ENCODE measurements around the gene AAK1.

AAK1 gene

DNA sequence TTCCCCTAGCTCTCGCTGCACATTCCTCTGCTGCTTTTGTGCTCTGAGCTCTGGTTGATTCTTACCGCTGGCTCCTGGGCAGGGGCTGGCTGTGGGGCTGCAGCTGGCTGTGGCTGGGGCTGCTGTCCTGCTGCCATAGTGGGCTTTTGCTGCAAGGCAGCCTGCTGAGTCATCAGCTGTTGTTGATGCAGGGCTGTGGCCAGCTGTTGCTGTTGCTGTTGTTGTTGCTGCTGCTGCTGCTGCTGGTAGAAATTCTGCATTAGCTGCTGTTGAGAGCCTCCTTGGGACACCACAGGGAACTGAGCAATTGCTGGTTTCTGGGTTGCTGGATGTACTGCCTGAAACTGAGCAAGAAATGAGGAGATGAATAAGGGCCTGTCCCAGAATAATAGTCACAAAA lies 129.1 kb downstream of the AAK1 start:
- Mint-ChIP-seq H3K4me3 (no peak overlapping the region), H3K36me3 (ENCODE audit: insufficient read depth) (peaks cover 87% of the 10 kb centered on the region), H3K4me1 (ENCODE audit: low read depth in 2 of 2) (peaks cover 2 to 12% of the 10 kb centered on the region in 2 donors), H3K27me3 (no peaks in the 10 kb centered on the region), H3K9me3 (no peaks in the 10 kb centered on the region), H3K27ac (peak overlapping the region; percentile 11 to 87)
- ATAC-seq (replicated peaks) (no peak), DNase-seq (no peak)

- Mint-ChIP-seq H3K4me3 (no peak overlapping the region), H3K4me1 (ENCODE audit: low read depth in 2 of 2) (peaks cover 1 to 13% of the 10 kb centered on the region in 2 donors), H3K36me3 (ENCODE audit: insufficient read depth) (peaks cover 87% of the 10 kb centered on the region), H3K9me3 (no peaks in the 10 kb centered on the region), H3K27ac (peak overlapping the region in 1 of 2 donors; percentile 32), H3K27me3 (no peaks in the 10 kb centered on the region)
- ATAC-seq (replicated peaks) (no peak), DNase-seq (no peak)
Observed at GRCh38 chr2:69512446-69512845, 131.1 kb downstream of the AAK1 start.

GRCh38 chr2:69510204-69510603 lies 133.3 kb downstream of the AAK1 start:
- H3K4me3 Mint-ChIP-seq = no peak overlapping the region
- DNase-seq (no peak), ATAC-seq (replicated peaks) (no peak)
- peak overlapping the region in 1 of 2 donors; percentile 82 for H3K27ac Mint-ChIP-seq
- no peaks in the 10 kb centered on the region for H3K9me3 Mint-ChIP-seq
- H3K36me3 Mint-ChIP-seq (ENCODE audit: insufficient read depth) = peaks cover 93% of the 10 kb centered on the region
- H3K4me1 Mint-ChIP-seq (ENCODE audit: low read depth in 2 of 2) = peaks cover 2 to 13% of the 10 kb centered on the region in 2 donors
- H3K27me3 Mint-ChIP-seq = no peaks in the 10 kb centered on the region

GRCh38 chr2:69509750-69510140 lies 133.8 kb downstream of the AAK1 start:
- DNase-seq (no peak), ATAC-seq (replicated peaks) (no peak)
- Mint-ChIP-seq H3K4me3 (no peak overlapping the region), H3K27me3 (no peaks in the 10 kb centered on the region), H3K36me3 (ENCODE audit: insufficient read depth) (peaks cover 95% of the 10 kb centered on the region), H3K4me1 (ENCODE audit: low read depth in 2 of 2) (peaks cover 2 to 13% of the 10 kb centered on the region in 2 donors), H3K9me3 (no peaks in the 10 kb centered on the region), H3K27ac (no peak overlapping the region)

GRCh38 chr2:69509011-69509749 lies 134.4 kb downstream of the AAK1 start:
- Mint-ChIP-seq H3K27ac (peak overlapping the region; percentile 2 to 71), H3K27me3 (no peaks in the 10 kb centered on the region), H3K4me1 (ENCODE audit: low read depth in 2 of 2) (peaks cover 2 to 10% of the 10 kb centered on the region in 2 donors), H3K36me3 (ENCODE audit: insufficient read depth) (peaks cover 95% of the 10 kb centered on the region), H3K4me3 (no peak overlapping the region), H3K9me3 (no peaks in the 10 kb centered on the region)
- DNase-seq = no peak
- no peak for ATAC-seq (replicated peaks)

- H3K9me3 Mint-ChIP-seq = no peaks in the 10 kb centered on the region
- H3K4me1 Mint-ChIP-seq (ENCODE audit: low read depth in 2 of 2) = peaks cover 2 to 10% of the 10 kb centered on the region in 2 donors
- no peak overlapping the region for H3K27ac Mint-ChIP-seq
- H3K27me3 Mint-ChIP-seq = no peaks in the 10 kb centered on the region
- H3K36me3 Mint-ChIP-seq (ENCODE audit: insufficient read depth) = peaks cover 95% of the 10 kb centered on the region
- no peak for ATAC-seq (replicated peaks)
- no peak for DNase-seq
- H3K4me3 Mint-ChIP-seq = no peak overlapping the region
Observed at GRCh38 chr2:69505710-69506109, 137.8 kb downstream of the AAK1 start.

DNA sequence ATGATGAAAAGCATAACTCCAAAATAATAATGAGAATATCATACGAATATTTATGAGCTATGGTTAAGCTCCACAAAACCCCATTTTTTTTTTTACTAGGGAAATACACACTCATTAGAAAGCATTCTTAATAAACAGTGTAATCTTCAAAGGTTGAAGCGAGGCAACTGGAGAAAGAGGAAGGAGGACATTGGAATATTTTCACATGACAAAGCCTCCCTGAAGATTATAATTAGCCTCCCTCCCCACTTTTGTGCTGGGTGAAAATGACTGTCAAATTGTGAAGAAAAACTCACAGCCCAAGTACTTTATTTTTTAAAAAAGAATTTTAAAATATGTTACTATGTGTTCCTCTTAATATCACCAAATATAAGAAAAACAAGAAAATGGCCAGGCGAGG lies 142.2 kb downstream of the AAK1 start:
- Mint-ChIP-seq H3K27me3 (no peaks in the 10 kb centered on the region), H3K4me3 (no peak overlapping the region), H3K9me3 (no peaks in the 10 kb centered on the region), H3K4me1 (ENCODE audit: low read depth in 2 of 2) (peaks cover 8 to 10% of the 10 kb centered on the region in 2 donors), H3K27ac (peak overlapping the region in 1 of 2 donors; percentile 45), H3K36me3 (ENCODE audit: insufficient read depth) (peaks cover 82% of the 10 kb centered on the region)
- ATAC-seq (replicated peaks) (no peak), DNase-seq (no peak)

- Mint-ChIP-seq H3K36me3 (ENCODE audit: insufficient read depth) (peaks cover 73% of the 10 kb centered on the region), H3K27ac (peak overlapping the region; percentile 46 to 89), H3K4me3 (no peak overlapping the region), H3K27me3 (no peaks in the 10 kb centered on the region), H3K9me3 (no peaks in the 10 kb centered on the region), H3K4me1 (ENCODE audit: low read depth in 2 of 2) (peaks cover 10% of the 10 kb centered on the region in 2 donors)
- ATAC-seq (replicated peaks) (no peak), DNase-seq (no peak)
Observed at GRCh38 chr2:69499966-69500365, 143.6 kb downstream of the AAK1 start.

GRCh38 chr2:69499242-69499641 lies 144.3 kb downstream of the AAK1 start:
- peak overlapping the region; percentile 33 to 89 for H3K27ac Mint-ChIP-seq
- H3K27me3 Mint-ChIP-seq = no peaks in the 10 kb centered on the region
- ATAC-seq (replicated peaks) = no peak
- H3K9me3 Mint-ChIP-seq = no peaks in the 10 kb centered on the region
- peaks cover 72% of the 10 kb centered on the region for H3K36me3 Mint-ChIP-seq (ENCODE audit: insufficient read depth)
- H3K4me3 Mint-ChIP-seq = no peak overlapping the region
- no peak for DNase-seq
- H3K4me1 Mint-ChIP-seq (ENCODE audit: low read depth in 2 of 2) = peaks cover 10% of the 10 kb centered on the region in 2 donors

DNA sequence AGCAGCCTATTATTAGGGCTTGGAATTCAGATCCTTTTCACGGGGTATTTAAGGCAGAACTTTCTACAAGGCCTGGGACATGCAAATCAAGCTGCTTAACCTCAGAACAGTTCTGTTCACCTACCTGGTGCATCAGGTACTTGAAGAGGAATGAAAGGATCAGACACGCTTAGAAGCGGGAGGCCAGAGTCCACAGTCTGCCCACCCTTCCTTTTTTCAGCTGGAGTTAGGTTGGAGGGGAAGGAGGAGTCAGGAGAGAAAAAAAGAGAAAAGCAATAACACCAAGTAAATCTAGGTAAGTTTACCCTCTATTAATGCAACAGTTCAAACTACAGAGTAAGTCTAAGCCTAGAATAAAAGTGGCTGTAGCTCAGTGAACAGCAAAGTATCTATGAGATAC lies 147.7 kb downstream of the AAK1 start:
- Mint-ChIP-seq H3K9me3 (no peaks in the 10 kb centered on the region), H3K4me3 (no peak overlapping the region), H3K36me3 (ENCODE audit: insufficient read depth) (peaks cover 69% of the 10 kb centered on the region), H3K27ac (peak overlapping the region in 1 of 2 donors; percentile 39), H3K4me1 (ENCODE audit: low read depth in 2 of 2) (peaks cover 17 to 21% of the 10 kb centered on the region in 2 donors), H3K27me3 (no peaks in the 10 kb centered on the region)
- DNase-seq = no peak
- ATAC-seq (replicated peaks) = no peak

DNA sequence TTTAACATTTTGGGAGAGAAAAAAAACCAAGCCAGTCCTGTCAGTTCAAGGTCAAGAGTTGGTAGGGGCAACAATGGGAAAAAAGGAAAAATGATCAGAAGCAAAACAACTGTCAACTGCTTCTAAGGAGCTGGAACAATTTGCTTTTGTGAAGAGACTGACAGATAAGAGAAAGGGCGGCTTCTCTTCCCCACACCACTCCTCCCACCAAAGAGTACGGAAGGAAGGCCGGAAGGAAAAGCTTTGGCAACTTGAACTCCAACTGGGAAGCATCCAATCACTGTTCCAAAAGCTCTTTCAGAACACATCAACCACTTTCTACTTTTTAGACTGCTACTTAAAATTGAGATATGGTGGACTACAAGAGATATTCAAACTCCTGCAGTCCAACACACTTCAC lies 148.5 kb downstream of the AAK1 start:
- Mint-ChIP-seq H3K4me3 (no peak overlapping the region), H3K9me3 (no peaks in the 10 kb centered on the region), H3K36me3 (ENCODE audit: insufficient read depth) (peaks cover 69% of the 10 kb centered on the region), H3K27ac (peak overlapping the region in 1 of 2 donors; percentile 77), H3K27me3 (no peaks in the 10 kb centered on the region), H3K4me1 (ENCODE audit: low read depth in 2 of 2) (peaks cover 19 to 21% of the 10 kb centered on the region in 2 donors)
- DNase-seq = no peak
- no peak for ATAC-seq (replicated peaks)

DNA sequence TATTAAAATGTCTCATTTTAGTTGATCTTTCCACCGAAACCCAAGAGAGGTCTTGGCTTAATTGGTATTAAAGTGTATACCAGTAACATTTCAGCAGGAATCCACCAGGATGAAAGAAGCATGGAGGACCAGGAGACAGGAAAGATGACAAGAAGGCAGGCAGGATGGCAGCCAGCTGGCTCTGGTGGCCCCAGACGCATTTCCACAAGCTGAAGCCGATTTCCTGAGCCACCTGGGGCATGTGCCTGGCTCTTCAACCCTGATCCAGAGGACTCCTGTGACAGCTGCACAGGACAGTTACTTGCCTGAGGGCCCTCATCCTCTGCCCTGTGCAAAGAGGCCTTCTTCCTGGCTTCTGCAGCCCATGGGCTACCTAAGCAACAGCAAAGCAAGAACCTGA lies 149.4 kb downstream of the AAK1 start:
- Mint-ChIP-seq H3K27ac (peak overlapping the region in 1 of 2 donors; percentile 77), H3K4me3 (no peak overlapping the region), H3K4me1 (ENCODE audit: low read depth in 2 of 2) (peaks cover 18 to 20% of the 10 kb centered on the region in 2 donors), H3K9me3 (no peaks in the 10 kb centered on the region), H3K36me3 (ENCODE audit: insufficient read depth) (peaks cover 73% of the 10 kb centered on the region), H3K27me3 (no peaks in the 10 kb centered on the region)
- DNase-seq = no peak
- no peak for ATAC-seq (replicated peaks)

DNA sequence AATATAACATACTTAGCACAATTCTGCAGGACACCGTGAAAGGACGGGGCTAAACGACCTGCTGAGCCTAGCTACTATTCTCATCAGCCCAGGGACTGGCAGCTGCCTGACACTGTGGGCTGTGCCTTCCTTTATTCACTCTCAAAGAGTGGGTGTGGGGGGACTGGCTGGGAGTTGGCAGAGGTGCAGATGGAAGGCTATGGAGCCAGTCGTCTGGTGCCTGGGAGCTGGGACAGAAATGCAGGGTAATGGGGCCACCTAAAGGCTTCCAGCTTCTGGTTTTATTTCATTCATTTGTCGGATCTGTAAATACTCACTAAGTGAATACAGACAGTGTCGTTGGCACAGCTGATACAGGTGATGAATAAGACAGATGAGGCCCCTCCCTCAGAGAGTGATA lies 150.3 kb downstream of the AAK1 start:
- Mint-ChIP-seq H3K9me3 (no peaks in the 10 kb centered on the region), H3K4me3 (no peak overlapping the region), H3K27me3 (no peaks in the 10 kb centered on the region), H3K4me1 (ENCODE audit: low read depth in 2 of 2) (peaks cover 17 to 18% of the 10 kb centered on the region in 2 donors), H3K27ac (peak overlapping the region in 1 of 2 donors; percentile 77), H3K36me3 (ENCODE audit: insufficient read depth) (peaks cover 74% of the 10 kb centered on the region)
- DNase-seq = no peak
- no peak for ATAC-seq (replicated peaks)

DNA sequence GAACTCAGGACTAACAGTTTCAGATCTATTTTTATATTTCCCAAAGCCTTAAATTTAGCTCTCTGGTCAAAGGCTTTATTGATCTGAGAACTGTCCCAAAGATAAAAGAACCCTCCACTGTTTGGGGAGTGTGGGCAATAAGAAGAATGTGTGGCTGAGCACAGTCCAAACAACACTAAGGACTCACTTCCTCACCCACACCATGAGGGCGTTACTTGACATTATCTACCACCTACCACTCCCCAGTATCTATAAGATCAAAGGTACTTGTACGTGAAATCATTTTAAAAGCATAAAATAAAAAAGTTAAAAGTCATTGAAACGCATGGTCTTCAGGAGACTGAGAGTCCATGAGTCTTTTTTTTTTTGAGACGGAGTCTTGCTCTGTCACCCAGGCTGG lies 151.7 kb downstream of the AAK1 start:
- Mint-ChIP-seq H3K9me3 (no peaks in the 10 kb centered on the region), H3K4me1 (ENCODE audit: low read depth in 2 of 2) (peaks cover 14% of the 10 kb centered on the region in 2 donors), H3K4me3 (no peak overlapping the region), H3K27me3 (no peaks in the 10 kb centered on the region), H3K27ac (no peak overlapping the region), H3K36me3 (ENCODE audit: insufficient read depth) (peaks cover 73% of the 10 kb centered on the region)
- DNase-seq (no peak), ATAC-seq (replicated peaks) (no peak)

All from effector memory CD8-positive, alpha-beta T cell (primary cell).